ENCODE data around the gene SRP68.
"Not testable (repeated sequence)": the region's sequence is repeated elsewhere in the genome, so short reads cannot be mapped to it uniquely, and the experiment has no call there.

Gene SRP68

DNA sequence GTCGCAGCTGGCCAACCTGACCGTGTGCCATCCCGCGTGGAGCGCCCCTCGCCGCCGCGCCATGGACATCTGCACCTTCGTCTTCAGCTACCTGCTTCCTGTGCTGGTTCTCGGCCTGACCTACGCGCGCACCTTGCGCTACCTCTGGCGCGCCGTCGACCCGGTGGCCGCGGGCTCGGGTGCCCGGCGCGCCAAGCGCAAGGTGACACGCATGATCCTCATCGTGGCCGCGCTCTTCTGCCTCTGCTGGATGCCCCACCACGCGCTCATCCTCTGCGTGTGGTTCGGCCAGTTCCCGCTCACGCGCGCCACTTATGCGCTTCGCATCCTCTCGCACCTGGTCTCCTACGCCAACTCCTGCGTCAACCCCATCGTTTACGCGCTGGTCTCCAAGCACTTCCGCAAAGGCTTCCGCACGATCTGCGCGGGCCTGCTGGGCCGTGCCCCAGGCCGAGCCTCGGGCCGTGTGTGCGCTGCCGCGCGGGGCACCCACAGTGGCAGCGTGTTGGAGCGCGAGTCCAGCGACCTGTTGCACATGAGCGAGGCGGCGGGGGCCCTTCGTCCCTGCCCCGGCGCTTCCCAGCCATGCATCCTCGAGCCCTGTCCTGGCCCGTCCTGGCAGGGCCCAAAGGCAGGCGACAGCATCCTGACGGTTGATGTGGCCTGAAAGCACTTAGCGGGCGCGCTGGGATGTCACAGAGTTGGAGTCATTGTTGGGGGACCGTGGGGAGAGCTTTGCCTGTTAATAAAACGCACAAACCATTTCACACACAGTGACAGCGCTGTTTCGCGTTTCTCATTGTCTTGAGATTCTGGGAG lies 4.7 kb upstream of the SRP68 start:
- no peak for DNase-seq

DNA sequence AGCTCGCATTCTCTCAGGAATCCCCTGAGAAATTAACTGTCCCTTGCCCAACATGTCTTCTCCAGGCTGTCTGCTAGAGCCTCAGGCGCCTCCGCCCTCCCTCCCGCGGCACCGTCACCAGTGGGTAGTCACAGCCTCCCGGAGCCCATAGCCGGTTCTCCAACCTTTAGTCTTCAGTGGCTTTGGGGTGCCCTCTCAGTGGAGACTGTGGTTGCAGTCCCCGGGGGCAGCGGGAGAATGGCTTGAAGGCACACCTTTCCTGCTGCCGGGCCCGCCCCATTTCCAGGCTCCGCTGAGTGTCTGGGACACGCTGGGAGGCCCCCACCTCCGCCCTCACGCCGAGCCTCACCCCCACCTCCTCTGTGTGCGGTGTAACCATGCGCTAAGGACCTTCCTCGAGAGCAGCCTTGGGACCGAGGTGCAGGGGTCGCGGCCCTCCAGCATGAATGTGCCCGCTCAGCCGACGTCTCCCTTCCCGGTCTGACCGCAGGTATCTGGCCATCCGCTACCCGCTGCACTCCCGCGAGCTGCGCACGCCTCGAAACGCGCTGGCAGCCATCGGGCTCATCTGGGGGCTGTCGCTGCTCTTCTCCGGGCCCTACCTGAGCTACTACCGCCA lies 3.9 kb upstream of the SRP68 start:
- no peak for DNase-seq

DNA sequence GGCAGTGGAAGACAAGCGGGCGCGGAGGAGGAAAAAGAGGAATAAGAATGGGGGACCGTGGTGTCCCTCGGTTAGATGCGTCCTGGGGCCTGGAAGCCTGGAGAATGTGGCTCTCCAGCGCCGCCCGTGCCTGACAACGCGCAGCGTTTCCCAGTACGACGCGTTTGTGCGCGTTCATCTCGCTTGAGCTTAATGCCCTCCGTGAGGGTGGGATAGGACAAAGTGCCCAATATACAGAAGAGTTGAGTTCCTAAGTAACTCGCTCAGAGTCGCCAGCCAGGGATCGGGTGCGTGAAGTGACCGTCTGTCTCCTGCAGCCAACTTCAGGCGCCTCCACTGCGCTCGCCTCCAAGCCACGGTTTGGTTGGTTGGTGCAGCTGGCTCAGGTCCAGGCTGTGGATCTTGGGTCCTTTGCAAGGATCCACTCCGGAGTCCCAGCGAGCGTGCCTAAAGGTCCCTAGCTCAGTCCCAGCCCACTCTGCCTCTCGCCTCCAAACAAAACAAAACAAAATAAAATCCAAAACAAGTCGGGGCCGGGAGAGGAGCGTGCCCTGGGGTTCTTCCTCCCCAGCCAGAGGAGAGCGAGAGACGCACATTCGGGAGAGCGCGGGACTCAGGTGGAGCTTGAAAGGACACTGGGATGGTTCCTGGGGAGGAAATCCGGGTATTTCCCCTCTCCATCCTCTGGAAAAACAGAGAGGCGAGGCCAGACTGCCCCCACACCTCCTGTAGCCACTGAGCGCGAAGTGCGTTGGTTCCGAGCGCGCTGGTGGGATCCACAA lies 3.2 kb upstream of the SRP68 start:
- DNase-seq: no peak

DNA sequence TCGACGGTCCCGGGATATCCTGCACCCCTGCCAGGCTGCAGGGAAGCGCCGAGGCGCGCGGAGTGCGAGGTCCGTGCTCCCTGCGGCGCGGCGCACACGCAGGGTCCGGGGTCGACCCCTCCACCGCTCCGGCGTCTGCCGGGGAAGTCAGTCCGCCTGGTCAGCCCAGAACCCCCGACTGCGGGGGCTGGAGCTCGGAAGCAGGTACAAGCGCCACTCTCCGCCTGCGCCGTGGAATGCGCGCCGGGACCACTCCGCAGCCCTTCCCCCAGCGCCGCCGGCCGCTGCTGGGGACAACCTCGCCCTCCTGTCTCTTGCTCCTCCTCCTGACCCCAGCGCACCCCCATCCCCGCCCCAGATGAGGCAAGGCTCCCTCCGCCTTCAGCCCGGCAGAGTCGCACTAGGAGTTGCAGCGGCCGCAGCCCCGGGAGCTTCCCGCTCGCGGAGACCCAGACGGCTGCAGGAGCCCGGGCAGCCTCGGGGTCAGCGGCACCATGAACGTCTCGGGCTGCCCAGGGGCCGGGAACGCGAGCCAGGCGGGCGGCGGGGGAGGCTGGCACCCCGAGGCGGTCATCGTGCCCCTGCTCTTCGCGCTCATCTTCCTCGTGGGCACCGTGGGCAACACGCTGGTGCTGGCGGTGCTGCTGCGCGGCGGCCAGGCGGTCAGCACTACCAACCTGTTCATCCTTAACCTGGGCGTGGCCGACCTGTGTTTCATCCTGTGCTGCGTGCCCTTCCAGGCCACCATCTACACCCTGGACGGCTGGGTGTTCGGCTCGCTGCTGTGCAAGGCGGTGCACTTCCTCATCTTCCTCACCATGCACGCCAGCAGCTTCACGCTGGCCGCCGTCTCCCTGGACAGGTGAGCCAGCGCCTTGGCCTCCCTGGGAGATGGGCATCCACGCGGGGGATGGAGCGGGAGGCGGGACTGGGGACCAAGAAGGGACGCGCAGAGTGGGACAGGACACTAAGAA lies 2.4 kb upstream of the SRP68 start, which contains the start of gene GALR2:
Gene GALR2 (plus strand): TSS at position 392 of the 974 bp plus-strand sequence. CDS start 103 bp downstream, at position 495.
- DNase-seq: no peak

DNA sequence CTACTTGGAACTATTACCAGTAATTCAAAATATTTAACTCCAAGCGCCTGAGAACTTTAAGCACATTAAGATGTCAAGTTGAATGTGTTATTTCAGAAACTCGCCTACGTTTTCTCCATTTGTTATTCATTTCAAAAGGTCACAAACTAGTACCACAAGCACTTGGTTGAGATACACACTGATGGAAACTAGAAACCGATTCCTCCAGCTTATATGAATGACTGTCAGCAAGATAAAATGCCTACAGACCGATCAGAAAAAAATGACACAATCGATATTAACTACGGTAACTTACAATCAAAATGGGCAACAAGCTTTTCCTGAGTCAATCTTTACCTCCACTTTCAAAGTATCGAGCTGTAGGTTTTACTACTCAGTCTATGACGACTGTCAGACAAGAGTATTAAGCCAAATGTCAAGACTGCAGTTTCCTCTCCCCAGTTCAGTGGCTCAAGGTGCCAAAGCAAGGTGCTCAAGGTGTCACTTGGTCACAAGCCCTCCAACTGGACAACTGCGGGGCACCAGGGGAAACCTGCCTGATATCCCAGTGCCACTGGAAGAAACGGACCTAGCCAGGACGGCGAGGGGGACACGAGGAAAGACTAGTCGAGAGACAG lies 678 bp downstream of the SRP68 start:
- DNase-seq: no peak

DNA sequence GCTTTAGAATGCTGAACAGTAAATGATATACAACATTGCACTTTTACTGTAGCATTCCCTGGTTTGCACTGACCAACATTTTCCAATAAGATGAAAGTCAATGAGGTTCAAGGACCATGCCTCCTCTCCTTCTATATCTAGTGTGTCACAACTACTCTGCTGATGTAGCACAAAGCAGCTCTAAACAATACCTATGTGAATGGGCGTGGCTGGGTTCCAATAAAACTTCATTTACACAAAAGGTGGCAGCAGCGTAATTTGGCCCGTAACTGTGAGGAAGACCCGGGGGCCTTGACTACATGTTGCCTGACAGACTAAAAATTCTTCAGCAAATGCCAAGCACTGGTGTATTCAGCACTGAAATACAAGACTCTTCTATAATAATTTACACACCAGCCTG lies 6.5 kb downstream of the SRP68 start:
- no peak for DNase-seq

DNA sequence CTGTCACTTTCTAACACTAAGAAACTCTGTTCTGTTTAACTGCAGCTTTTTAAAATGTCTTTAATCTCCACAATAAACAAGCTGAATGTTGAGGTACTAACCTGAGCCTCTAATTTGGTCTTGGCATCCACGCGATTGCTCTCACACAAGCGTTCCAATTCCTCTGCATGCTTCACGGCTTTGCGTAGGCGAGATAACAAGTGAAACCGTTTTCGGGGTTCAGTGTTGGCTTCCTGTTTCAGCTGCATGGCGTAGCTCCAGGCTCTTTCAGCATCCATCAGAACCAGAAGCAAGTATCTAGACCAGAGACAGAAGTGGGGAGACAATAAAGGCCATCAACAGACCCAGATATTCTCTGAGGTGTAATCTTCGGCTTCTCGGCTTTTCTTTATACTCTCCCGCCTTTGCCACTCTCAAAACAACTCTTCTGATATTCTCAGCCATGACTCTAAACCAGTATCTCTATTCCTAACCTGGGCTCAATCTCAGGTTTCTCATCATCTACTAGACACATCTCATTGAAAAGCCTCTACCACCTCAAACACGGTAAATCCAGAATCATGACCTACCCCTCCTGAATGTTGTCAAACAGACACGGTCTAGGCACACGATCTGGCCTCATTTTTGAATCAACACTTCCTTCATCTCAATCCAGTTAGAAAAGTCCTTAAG lies 8.3 kb downstream of the SRP68 start:
- no peak for DNase-seq

DNA sequence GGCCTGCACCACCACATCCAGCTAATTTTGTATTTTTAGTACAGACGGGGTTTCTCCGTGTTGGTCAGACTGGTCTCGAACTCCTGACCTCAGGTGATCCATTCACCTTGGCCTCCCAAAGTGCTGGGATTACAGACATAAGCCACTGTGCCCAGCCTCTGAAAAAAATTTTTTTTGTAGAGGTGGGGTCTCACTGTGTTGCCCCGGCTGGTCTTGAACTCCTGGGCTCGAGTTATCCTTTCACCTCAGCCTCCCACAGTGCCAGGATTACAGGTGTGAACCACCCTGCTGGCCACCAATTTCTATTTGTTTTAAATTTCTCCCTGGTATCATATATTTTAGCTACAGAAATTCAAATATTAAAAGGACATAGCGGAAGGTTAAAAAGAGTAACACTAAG lies 14.1 kb downstream of the SRP68 start:
- not testable (repeated sequence) for DNase-seq

DNA sequence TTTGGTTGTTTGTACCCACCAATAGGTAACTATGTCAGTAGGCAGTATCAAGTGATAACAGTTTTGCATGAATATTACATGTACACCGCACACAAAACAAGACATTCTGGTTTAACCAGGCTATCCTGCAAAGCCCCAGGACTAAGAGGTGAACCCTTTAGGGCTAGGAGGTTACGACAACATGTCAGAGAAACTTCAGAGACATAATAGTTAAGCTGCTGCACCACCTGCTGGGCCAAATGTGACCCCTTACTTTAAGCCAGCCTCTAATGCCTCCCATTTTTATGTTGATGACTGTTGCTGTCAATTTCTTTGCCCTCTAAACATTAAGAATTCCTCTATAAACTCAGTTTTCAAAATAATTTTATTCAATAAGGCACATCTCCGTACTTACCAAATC lies 15.4 kb downstream of the SRP68 start:
- no peak for DNase-seq

DNA sequence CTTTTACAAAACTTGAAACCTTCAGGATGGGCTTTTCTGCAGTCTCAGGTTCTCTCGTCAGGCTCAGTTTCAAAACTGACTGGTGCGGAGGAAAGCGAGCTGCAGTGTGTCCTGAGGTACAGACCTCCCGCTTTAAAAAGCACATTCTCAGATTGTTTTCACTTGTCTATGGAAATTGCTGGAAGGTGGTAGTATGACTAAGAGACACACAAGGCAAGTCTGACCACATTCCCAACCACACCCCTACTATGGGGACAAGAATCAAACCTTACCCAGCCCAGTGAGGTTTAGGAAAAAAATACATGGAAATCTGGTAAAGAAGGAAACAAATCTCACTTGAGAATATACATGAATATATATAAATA lies 18.2 kb downstream of the SRP68 start:
- peak; percentile 56 for DNase-seq

DNA sequence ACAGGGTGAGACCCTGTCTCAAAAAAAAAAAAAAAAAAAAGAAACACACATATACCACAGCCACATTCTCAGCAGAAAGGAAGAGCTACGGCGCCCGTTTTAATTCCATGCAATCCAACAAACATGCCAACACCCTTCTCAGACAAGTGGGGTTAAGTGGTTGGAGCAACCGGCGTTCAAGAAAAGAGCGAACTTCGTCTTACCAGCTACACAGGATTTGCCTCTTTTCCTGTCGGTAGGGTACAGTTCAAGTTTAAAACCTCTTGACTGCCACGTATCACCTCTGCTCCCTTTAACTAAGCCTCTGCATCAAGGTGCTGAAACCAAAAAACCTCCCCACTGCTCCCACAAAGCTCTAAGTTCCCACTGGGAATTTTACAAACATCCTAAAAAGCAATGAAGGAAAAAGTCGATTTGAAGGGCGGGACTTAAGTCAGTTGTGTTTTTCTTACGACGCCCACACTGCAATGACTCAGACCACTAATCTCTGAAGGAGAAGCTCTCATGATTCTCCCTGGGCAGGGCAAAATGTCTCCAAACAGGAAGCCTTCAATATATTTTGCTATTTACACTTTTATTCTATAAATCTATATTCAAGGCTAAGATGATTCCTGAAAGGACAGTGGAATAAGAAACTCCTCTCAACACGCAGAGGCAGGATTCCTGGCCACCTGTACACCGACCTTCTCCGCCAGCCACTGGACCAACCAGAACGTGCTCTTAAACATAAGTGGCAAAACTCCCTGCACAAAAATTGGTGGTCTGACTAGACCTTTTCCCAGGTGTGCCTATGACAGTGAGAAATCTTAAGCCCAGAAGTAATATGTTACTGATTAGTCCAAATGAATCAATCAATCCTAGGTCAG lies 18.8 kb downstream of the SRP68 start:
- peak; percentile 79 for DNase-seq

DNA sequence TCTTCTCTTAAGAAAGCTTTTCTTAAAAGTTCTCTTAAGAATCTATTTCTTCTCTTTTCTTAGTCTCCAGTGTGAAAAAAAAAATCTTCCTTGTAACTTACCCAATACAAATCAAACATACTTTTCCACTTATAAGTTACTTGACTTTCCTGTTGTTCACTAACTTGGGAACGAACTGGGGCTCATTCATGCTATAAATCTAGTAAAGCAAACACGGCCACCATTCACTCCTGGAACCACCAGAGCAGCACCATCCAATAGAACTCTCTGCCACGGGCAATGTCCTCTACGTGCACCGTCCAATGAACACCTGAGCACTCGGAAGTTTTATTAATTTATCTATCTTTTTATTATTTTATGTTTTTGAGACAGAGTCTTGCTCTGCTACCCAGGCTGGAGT lies 20.8 kb downstream of the SRP68 start:
- no peak for DNase-seq

DNA sequence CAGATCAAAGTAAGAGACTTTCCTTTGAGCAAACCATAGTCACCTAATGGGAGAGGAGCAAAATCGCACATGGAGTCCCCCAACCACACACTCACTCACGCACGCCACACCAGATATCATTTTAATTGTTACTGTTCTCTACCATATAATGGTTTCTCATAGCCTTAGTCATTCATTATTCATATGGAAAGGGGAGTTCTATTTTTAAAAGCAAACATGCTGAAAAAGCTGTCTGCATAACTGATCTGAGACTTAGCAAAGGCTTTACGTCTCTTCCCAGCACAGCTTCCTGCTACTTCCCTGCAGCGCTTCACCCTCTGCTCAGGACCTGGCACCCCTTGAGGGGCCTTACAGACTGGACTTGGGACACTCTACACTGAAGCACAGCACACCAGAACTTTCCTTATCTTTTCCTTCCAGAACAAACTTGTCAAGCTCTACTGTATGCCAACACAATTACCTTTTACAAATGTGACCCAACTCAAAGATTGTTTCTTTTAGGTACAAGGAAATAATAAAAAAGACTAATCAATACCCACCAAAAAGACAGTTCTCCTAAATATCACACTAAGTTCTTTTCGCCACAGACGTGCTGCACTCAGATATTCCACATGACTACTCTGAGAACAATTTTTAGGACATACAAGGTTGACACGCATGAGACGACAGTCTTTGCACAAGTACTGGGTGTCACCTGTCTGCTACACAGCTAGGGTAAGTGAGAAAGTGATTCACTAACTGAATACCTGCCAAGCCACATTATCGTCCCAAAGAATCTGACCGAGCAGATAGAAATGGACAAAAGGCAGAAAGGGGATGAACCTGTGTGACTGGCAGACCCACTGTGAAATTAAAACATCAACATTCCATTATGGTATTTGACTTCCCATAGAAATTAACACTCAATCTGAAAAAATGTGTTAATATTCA lies 21.5 kb downstream of the SRP68 start:
- DNase-seq: no peak

DNA sequence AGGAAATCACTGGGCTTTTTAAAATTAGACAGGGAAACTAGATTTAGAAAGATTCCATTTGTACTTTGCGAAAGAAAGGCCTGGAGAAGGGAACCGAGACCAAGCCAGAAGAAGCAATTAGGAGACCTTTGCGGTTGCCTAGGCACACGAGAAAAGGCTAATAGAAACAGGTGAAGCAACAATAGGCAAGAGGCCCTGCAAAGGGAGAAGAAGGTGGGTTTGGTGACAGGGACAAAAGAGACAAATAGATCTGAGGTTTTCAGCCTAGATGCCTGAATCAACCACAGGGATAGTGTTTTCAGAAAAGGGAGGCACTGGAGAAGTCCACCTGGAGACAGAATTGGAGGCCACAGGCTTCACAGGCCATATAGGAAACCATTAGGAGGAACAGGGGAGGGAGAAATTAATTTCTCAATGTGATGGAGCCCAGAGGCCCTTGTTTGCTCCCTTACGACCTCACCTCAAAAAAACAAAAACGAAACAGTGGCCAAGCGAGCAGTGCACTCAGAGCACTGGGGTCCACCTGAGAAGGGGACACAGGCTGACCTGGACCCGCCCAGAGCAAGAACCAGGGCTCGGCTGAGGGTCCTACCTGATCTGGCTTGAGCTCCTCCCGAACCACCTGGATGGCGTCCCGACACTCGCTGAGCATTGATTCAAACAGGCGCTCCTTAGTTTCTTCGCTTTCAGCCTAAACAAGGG lies 22.3 kb downstream of the SRP68 start:
- DNase-seq: no peak

DNA sequence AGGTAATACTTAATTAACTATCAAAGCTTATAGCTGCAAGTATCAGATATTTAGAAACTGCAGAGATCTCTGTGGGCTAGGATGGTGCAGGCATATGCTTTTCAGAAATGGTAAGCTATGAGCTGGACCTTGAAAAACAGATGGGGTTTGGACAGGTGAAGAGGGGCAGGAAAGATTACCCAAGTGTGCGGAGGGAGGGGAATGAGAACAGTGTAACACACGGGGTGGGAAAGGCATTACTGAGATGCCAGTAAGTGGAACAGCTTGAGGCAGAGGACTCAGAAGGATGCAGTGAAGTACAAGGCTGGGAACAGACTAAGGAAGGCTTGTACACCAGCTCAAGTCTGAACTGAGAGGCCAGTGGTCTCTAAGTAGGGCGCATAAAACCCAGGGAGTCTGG lies 23.1 kb downstream of the SRP68 start:
- DNase-seq: no peak

DNA sequence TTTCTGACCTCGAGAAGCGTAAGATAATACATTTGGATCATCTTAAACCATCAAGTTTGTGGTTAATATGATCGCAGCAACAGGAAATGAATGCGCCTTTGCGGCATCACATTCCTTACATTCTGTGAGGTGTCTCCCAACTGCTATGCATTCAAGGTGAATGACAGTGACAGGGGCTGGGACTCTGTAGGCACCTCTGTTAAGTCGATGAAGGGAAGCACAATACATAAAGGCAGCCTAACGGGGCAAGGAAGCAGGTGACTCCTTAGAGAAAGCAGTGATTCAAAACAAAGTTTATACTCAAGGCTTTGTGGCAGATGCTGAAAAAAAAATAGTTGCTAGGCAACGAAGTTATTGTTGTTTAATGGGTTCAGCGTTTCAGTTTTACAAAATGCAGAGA lies 23.6 kb downstream of the SRP68 start:
- DNase-seq: peak; percentile 72

DNA sequence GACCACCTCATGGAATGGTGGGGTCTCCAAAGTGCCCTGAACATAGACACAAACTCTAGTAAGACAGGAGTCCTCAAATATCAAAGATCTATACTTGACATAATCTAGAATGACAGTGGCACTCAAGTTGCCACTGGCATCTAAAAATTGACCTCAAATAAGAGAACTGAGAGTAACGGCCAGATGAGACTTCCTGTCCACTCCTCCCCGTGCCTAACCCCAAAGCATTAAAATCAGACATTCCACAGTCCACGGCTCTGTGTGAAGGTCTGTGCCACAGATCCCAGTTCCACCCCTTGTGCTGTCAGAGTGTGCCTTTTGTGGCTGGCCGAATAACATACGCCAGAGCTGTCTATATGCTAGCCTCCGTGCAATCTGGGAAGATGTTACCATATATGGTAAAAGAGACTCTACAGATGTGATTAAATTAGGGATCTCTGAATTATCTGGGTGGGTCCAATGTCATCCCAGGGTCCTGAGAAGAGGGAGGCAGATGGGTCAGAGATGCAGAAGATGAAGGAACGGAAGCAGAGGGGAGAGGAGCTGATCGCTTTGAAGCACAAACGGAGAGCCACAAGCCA lies 24.2 kb downstream of the SRP68 start:
- no peak for DNase-seq

DNA sequence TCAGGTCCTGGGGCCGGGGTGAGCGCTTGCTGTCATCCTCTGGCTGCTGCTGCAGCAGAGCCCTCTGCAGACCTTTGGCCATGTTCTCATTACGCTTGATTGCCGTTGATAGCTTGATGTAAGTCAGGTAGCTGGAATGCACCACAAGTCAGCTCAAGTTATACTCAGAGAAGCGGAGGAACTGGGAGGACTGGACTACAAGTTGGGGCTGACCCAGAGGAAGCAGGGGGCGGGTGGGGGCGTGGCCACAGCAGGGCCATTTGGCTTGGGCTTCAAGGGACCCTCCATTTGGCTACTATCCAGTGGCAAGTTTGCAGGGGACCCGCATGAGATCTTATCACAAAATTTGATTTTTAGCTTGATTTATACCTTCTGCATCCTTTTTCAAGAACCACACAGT lies 26.3 kb downstream of the SRP68 start:
- DNase-seq: no peak

All from fibroblast of skin of back (primary cell).